HK-2 (cell line): ENCODE data around the gene ABHD15.

Source experiments
- DNase-seq: peaks from one replicate; pipeline ENCODE4 v3.0.0-alpha.2; 2018; ENCODE audit not compliant: unreplicated experiment

ABHD15 gene

GRCh38 chr17:29583324-29584248 lies 16.7 kb upstream of the ABHD15 start:
- no peak for DNase-seq

GRCh38 chr17:29582772-29583171 lies 15.9 kb upstream of the ABHD15 start:
- DNase-seq = no peak

GRCh38 chr17:29582254-29582765 lies 15.5 kb upstream of the ABHD15 start:
- no peak for DNase-seq

GRCh38 chr17:29581583-29582253 lies 14.9 kb upstream of the ABHD15 start:
- DNase-seq = no peak

GRCh38 chr17:29579866-29580771 lies 13.3 kb upstream of the ABHD15 start:
- peak; percentile 86 for DNase-seq

GRCh38 chr17:29578626-29579485 lies 12.0 kb upstream of the ABHD15 start:
- no peak for DNase-seq

GRCh38 chr17:29577385-29578211 lies 10.8 kb upstream of the ABHD15 start:
- no peak for DNase-seq

GRCh38 chr17:29577001-29577370 lies 10.1 kb upstream of the ABHD15 start:
- no peak for DNase-seq

GRCh38 chr17:29576214-29577000 lies 9.6 kb upstream of the ABHD15 start:
- DNase-seq = no peak

- no peak for DNase-seq
Observed at GRCh38 chr17:29575511-29576213, 8.8 kb upstream of the ABHD15 start.

GRCh38 chr17:29574732-29575510 lies 8.1 kb upstream of the ABHD15 start:
- no peak for DNase-seq

GRCh38 chr17:29573871-29574731 lies 7.3 kb upstream of the ABHD15 start:
- no peak for DNase-seq

GRCh38 chr17:29573558-29573869 lies 6.7 kb upstream of the ABHD15 start:
- no peak for DNase-seq

- DNase-seq = no peak
Observed at GRCh38 chr17:29572691-29573557, 6.1 kb upstream of the ABHD15 start.

GRCh38 chr17:29571883-29572681 lies 5.2 kb upstream of the ABHD15 start:
- DNase-seq = no peak
